Activated CD8-positive, alpha-beta T cell treated with anti-CD3 and anti-CD28 coated beads, Interleukin-2, amount 10 ng/mL, durations not matched to agents 7 days and 5 days (primary cell): ENCODE data around the gene TRIM62. TPM values are rescaled to one million over a fixed set of nuclear protein-coding genes. Genes with fewer than 3 reads are reported as not detected.
A peak's percentile ranks its signal among the peaks of the same experiment; 100 is the strongest.
"Not testable (repeated sequence)": the region's sequence is repeated elsewhere in the genome, so short reads cannot be mapped to it uniquely, and the experiment has no call there.

Experiments used
- ATAC-seq: fragments of 150-1000 bp; cut with Tn5 transposase; one replicate; pipeline ENCODE4 v1.10.0; 2021; ENCODE audit warnings: moderate library complexity
- CTCF ChIA-PET: fragments of 350-600 bp; sonication (Branson Sonifier 250); formaldehyde crosslinking; loops from one replicate; lab custom pipeline; 2021; ENCODE audit warnings: antibody characterized with exemption; lab: Charles Lee
- POLR2A ChIA-PET: fragments of 350-600 bp; sonication (Branson Sonifier 250); formaldehyde crosslinking; loops from one replicate; lab custom pipeline; 2021; ENCODE audit warnings: antibody characterized with exemption; lab: Charles Lee
- DNase-seq: peaks from one replicate; pipeline ENCODE4 v3.0.0-alpha.2; 2020
- H3K27ac Mint-ChIP-seq: one replicate; pipeline ENCODE4 v1.8.0; 2021; ENCODE audit warnings: mild to moderate bottlenecking, mixed read lengths
- H3K27me3 Mint-ChIP-seq: one replicate; pipeline ENCODE4 v1.8.0; 2021; ENCODE audit warnings: low read depth, mixed read lengths
- H3K36me3 Mint-ChIP-seq: one replicate; pipeline ENCODE4 v1.8.0; 2021; ENCODE audit warnings: low read depth, mixed read lengths
- H3K4me1 Mint-ChIP-seq: one replicate; pipeline ENCODE4 v1.8.0; 2021; ENCODE audit warnings: low read depth, mixed read lengths
- H3K4me3 Mint-ChIP-seq: one replicate; pipeline ENCODE4 v1.8.0; 2021; ENCODE audit warnings: mild to moderate bottlenecking, mixed read lengths
- H3K9me3 Mint-ChIP-seq: one replicate; pipeline ENCODE4 v1.8.0; 2022; ENCODE audit warnings: mixed read lengths; ENCODE audit not compliant: insufficient read depth
- total RNA-seq, 2 experiments: library from RNA; stranded (reverse); gene quantifications; one replicate each; pipeline ENCODE4 v1.2.3, GENCODE V29; 2021

The TRIM62 gene
- total RNA-seq, 2 experiments from 2014 or later: 9.7 to 10.0 TPM

DNA sequence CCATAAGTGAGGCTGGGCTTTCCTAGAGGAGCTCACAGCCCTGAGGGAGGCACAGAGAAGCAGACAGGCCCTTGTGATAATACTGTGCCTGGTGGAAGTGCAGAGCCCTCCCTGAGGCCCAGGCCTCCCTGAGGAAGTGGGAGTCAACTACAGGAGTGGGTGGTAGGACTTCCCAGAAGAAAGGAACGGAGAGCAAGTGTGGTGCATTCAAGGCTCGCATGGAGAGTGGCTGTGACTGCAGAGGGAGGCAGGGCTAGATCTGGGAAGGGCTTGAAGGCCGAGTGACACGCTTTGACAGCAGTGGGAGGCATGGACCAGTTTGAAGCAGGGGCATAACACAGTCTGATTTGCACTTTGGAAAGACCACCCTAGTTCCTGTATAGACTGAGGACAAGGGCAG, 63.6 kb downstream of the TRIM62 start:
- H3K27me3 Mint-ChIP-seq: no peaks in the 10 kb centered on the region
- POLR2A ChIA-PET: interaction anchor here (0.6 to 1.5 kb wide), 2 partner anchors 9 to 153 kb away, joined by 3 to 6 read pairs; no protein-coding TSS in a partner anchor
- H3K27ac Mint-ChIP-seq: peak overlapping the region; percentile 59
- no peaks in the 10 kb centered on the region for H3K9me3 Mint-ChIP-seq
- DNase-seq (no peak), ATAC-seq (no peak)
- H3K4me1 Mint-ChIP-seq: peaks cover 5% of the 10 kb centered on the region
- H3K36me3 Mint-ChIP-seq: no peaks in the 10 kb centered on the region
- CTCF ChIA-PET: no interaction called here
- no peak overlapping the region for H3K4me3 Mint-ChIP-seq

DNA sequence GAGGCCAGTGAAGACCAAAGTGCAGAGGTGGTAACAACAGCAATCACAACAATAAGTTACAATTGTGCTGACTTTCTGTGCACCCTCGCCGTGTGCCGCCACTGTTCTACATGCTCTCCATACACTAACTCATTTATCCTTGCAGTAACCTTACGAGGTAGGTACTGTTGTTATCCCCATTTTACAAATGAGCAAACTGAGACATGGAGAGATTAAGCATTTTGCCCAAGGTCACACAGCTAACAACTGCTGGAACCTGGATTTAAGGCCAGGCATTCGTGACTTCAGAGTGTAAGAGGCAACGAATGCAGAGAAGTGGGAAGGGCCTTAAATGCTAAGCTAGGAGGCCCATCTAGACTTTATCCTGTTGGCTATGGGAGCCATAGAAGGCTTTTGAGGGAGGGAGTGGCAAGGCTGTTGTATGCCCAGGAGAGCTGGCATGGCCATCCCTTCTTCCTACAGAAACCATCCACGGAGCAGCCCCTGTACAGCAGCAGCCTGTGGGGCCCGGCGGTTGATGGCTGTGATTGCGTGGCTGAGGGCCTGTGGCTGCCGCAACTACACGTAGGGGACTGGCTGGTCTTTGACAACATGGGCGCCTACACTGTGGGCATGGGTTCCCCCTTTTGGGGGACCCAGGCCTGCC, 64.3 kb downstream of the TRIM62 start:
- Mint-ChIP-seq H3K27me3 (no peaks in the 10 kb centered on the region), H3K4me1 (peaks cover 5% of the 10 kb centered on the region), H3K36me3 (no peaks in the 10 kb centered on the region), H3K27ac (no peak overlapping the region), H3K4me3 (no peak overlapping the region), H3K9me3 (no peaks in the 10 kb centered on the region)
- ChIA-PET POLR2A (no interaction called here), CTCF (no interaction called here)
- no peak for DNase-seq
- no peak for ATAC-seq

DNA sequence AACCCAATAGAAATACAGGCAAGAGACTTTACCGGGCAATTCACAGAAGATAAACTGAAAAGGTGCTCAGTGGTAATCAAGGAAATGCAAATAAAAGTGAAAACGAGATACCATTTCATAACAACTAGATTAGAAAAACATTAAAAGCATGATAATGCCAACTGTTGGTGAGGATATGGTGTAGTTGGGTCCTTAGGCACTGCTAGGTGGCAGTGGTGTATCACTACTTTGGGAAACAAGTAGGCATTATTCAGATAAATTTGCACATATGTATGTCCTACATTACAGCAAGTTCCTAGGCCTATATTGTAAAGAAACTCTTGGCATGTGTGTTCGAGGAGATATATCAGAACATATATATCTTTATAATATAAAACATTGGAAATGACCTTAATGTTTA, 69.9 kb downstream of the TRIM62 start:
- CTCF ChIA-PET: no interaction called here
- Mint-ChIP-seq H3K36me3 (peaks cover 18% of the 10 kb centered on the region), H3K27me3 (no peaks in the 10 kb centered on the region), H3K9me3 (peaks cover 7% of the 10 kb centered on the region), H3K4me1 (peaks cover 14% of the 10 kb centered on the region), H3K4me3 (no peak overlapping the region), H3K27ac (peak overlapping the region; percentile 5)
- DNase-seq (no peak), ATAC-seq (peak; percentile 55)
- POLR2A ChIA-PET: no interaction called here

DNA sequence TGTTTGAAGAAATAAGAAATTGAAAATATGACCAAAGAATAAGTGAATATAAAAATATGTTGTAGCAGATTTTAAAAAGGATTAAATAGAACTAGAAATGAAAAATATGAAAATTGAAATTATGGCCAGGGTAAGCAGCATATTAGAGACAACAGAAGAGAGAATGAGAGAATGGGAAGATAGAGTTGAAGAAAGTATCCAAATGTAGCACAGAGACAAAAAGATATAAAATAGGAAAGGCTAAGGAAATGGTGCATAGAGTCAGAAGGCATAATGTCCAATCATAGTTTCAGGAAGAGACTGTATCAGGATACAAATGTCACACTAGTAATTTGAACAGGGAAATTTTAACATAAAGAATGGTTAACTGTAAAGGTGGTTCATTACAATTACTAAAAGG, 71.4 kb downstream of the TRIM62 start:
- Mint-ChIP-seq H3K27ac (peak overlapping the region; percentile 39), H3K9me3 (peaks cover 7% of the 10 kb centered on the region), H3K27me3 (no peaks in the 10 kb centered on the region), H3K4me3 (no peak overlapping the region), H3K36me3 (peaks cover 26% of the 10 kb centered on the region), H3K4me1 (peaks cover 14% of the 10 kb centered on the region)
- no peak for DNase-seq
- ChIA-PET CTCF (interaction anchor here (0.6 to 2.1 kb wide), 4 partner anchors 8 to 17 kb away, joined by 3 to 10 read pairs (median 4); no protein-coding TSS in a partner anchor), POLR2A (no interaction called here)
- ATAC-seq: no peak

DNA sequence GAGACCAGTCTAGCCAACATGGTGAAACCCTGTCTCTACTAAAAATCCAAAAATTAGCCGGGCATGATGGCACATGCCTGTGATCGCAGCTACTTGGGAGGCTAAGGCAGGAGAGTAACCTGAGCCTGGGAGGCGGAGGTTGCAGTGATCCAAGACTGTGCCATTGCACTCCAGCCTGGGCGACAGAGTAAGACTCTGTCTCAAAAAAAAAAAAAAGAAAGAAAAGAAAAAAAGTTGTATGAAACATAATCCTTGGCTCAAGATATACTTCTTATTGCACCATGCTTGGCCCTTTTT, 81.8 kb downstream of the TRIM62 start:
- H3K4me1 Mint-ChIP-seq: peaks cover 73% of the 10 kb centered on the region
- not testable (repeated sequence) for DNase-seq, H3K27me3 Mint-ChIP-seq, ATAC-seq, H3K9me3 Mint-ChIP-seq
- ChIA-PET CTCF (interaction anchor here (1.1 to 2.7 kb wide), 5 partner anchors 11 to 27 kb away, joined by 3 to 18 read pairs (median 5); no protein-coding TSS in a partner anchor), POLR2A (interaction anchor here (1.0 to 1.1 kb wide), 2 partner anchors 16 to 27 kb away, joined by 3 to 6 read pairs; no protein-coding TSS in a partner anchor)
- H3K27ac Mint-ChIP-seq: peak overlapping the region; percentile 98
- H3K4me3 Mint-ChIP-seq: peak overlapping the region; percentile 70
- H3K36me3 Mint-ChIP-seq: peaks cover 53% of the 10 kb centered on the region

DNA sequence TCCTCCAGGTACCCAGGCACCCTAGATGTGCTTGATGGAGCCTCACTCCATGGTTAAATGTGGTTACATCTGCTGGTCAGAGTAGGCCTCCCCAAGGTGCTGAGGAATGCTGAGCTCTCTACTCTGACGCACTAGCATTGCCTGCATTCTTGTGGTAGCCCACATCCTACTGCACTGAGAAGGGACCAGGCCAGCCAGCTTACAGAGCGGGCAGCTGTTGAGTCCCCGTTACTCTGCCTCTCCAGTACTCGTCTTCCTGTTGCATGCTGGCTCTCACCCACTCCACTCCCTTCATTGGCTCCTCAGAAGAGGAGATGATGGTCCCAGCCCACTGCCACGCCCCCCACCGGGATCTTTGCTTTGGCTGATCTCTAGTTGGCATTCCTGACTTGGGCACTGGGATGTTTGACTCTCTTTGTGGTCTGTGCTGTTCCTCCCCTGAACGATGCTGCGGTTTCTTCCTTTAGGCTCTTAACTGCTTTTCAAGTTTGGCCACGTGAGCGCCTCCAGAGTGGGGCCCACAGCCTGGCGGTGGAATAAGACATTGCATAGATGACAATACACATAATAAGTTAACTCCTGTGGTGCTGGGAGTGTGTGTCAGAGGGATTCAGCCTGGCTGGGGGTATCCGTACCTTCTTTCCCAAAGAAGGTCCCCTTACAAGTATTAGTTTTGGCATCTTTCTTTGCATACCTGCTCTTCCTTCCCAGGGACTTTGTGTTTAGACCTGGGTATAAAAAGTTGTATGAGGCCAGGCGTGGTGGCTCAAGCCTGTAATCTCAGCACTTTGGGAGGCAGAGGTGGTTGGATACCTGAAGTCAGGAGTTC, 82.3 kb downstream of the TRIM62 start:
- ChIA-PET CTCF (interaction anchor here (0.6 to 7.9 kb wide), 12 partner anchors 10 to 356 kb away, joined by 3 to 79 read pairs (median 4); partner anchors contain the start of gene RNF19B), POLR2A (interaction anchor here (1.0 to 1.4 kb wide), 3 partner anchors 28 to 82 kb away, joined by 4 to 12 read pairs (median 6); no protein-coding TSS in a partner anchor)
- Mint-ChIP-seq H3K4me3 (peak overlapping the region; percentile 70), H3K27ac (peak overlapping the region; percentile 98), H3K4me1 (peaks cover 79% of the 10 kb centered on the region), H3K27me3 (no peaks in the 10 kb centered on the region), H3K9me3 (no peaks in the 10 kb centered on the region), H3K36me3 (peaks cover 54% of the 10 kb centered on the region)
- DNase-seq (peak; percentile 93), ATAC-seq (peak; percentile 96)

DNA sequence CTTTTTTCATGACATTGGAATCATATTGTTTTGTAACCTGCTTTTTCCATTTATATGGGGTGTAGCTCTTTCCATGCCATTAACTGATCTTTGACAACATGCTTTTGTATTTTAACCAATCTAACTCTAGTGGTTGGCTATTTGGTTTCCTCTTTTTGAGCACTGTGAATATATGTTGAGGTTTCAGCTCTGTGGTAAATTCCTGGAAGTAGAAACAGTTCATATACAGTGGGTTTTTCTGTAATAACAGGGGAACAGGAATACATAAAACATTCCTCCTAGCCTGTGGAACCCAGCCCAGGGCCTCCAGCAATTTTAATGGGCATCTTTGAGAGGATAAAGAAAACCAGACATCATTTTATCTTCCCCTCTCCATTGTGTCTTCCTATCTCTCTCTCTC, 83.5 kb downstream of the TRIM62 start:
- ChIA-PET CTCF (interaction anchor here (0.8 to 7.9 kb wide), 7 partner anchors 9 to 134 kb away, joined by 3 to 79 read pairs (median 4); partner anchors contain the start of gene RNF19B), POLR2A (interaction anchor here (1.0 to 1.4 kb wide), 2 partner anchors 29 to 83 kb away, joined by 3 to 4 read pairs; no protein-coding TSS in a partner anchor)

DNA sequence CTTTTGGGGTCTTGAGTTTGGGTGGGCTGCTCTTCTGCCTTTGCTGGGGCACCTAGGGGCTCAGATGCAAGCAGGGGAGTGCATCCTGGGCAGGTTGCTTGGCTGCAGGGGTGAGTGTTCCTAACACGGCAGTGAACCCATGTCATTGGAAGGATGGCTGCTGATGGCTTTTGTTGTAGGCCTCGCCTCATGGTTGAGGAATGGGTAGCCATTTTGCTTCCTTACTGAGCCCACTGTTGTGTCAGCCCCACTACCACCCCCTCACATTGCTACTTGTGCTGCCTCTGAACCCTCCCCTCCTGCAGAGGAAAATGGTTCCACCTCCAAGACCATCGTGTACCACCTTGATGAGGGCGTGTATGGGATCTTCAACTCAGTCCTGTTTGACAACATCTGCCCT, 84.1 kb downstream of the TRIM62 start:
- DNase-seq: peak; percentile 49
- H3K27me3 Mint-ChIP-seq: no peaks in the 10 kb centered on the region
- ChIA-PET POLR2A (interaction anchor here (1.0 to 1.4 kb wide), 2 partner anchors 29 to 84 kb away, joined by 3 to 4 read pairs; no protein-coding TSS in a partner anchor), CTCF (interaction anchor here (0.8 to 7.9 kb wide), 6 partner anchors 9 to 133 kb away, joined by 3 to 79 read pairs (median 4); partner anchors contain the start of gene RNF19B)
- H3K27ac Mint-ChIP-seq: peak overlapping the region; percentile 98
- peaks cover 49% of the 10 kb centered on the region for H3K36me3 Mint-ChIP-seq
- ATAC-seq: no peak
- peaks cover 89% of the 10 kb centered on the region for H3K4me1 Mint-ChIP-seq
- H3K4me3 Mint-ChIP-seq: peak overlapping the region; percentile 70
- H3K9me3 Mint-ChIP-seq: no peaks in the 10 kb centered on the region

More for the DNA sequence above, 83.5 kb downstream of the TRIM62 start:
- DNase-seq (no peak), ATAC-seq (peak; percentile 28)
- Mint-ChIP-seq H3K9me3 (no peaks in the 10 kb centered on the region), H3K27me3 (no peaks in the 10 kb centered on the region), H3K4me1 (peaks cover 83% of the 10 kb centered on the region), H3K4me3 (peak overlapping the region; percentile 70), H3K27ac (peak overlapping the region; percentile 98), H3K36me3 (peaks cover 53% of the 10 kb centered on the region)

DNA sequence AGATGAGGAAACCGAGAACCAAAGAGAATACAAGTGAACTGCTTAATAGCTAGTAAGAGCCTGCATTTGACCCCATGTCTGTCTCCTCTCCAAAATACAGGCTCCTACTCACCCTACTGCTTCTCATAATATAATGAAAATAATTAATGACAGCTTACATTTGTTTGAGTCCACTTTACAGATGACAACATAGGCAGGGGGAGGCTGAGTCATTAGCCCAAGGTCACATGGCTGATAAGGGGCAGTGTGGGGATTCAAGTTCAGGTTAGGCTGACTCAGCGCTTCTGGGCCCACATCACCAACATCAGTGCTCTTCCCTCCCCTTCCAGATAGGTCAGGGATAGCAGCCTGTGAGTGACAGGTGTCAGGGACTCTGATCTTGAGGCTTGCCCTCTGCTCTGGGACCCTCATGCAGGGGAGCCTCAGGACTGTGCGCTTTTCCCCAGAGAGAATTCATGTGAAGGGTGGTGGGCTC, 84.7 kb downstream of the TRIM62 start:
- H3K4me1 Mint-ChIP-seq: peaks cover 90% of the 10 kb centered on the region
- peaks cover 46% of the 10 kb centered on the region for H3K36me3 Mint-ChIP-seq
- no peak for DNase-seq
- peak overlapping the region; percentile 98 for H3K27ac Mint-ChIP-seq
- no peaks in the 10 kb centered on the region for H3K9me3 Mint-ChIP-seq
- ChIA-PET POLR2A (interaction anchor here (0.7 kb wide), 1 partner anchor 30 kb away, joined by 3 read pairs; no protein-coding TSS in a partner anchor), CTCF (interaction anchor here (0.9 to 7.9 kb wide), 7 partner anchors 9 to 29 kb away, joined by 3 to 79 read pairs (median 7); partner anchors contain the start of gene AZIN2)
- H3K4me3 Mint-ChIP-seq: no peak overlapping the region
- no peaks in the 10 kb centered on the region for H3K27me3 Mint-ChIP-seq
- ATAC-seq: no peak

DNA sequence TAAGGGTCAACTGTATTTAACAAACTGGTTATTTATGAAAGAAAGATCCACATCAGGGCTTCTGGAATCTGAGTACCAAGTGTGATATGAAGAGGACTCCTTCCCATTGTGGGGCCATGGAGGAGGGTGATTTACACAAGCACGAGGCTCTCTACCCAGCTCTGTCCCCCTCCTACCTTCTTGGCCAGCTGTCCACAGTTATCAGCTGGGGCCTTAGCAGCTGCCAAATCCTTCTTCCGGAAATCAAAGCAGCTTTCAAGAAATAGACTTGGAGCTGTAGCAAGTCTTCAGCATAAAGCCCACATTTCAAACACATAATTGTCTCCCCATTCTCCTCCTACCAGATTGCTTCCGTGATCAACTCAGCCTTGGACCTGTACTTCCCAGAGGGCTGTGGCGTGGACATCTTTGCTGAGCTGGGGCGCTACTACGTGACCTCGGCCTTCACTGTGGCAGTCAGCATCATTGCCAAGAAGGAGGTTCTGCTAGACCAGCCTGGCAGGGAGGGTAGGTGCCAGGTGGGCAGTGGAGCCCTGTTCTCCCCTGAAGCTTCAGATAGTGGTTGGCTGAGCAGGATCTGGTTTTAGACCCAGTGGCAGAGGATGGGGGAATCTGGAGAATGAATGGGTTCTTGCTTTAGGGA, 85.4 kb downstream of the TRIM62 start:
- peak overlapping the region; percentile 98 for H3K27ac Mint-ChIP-seq
- H3K27me3 Mint-ChIP-seq: no peaks in the 10 kb centered on the region
- POLR2A ChIA-PET: interaction anchor here (0.7 kb wide), 1 partner anchor 31 kb away, joined by 3 read pairs; no protein-coding TSS in a partner anchor
- DNase-seq: no peak
- ATAC-seq: no peak
- H3K4me1 Mint-ChIP-seq: peaks cover 91% of the 10 kb centered on the region
- no peaks in the 10 kb centered on the region for H3K9me3 Mint-ChIP-seq
- no peak overlapping the region for H3K4me3 Mint-ChIP-seq
- H3K36me3 Mint-ChIP-seq: peaks cover 42% of the 10 kb centered on the region
- CTCF ChIA-PET: interaction anchor here (0.9 to 7.9 kb wide), 9 partner anchors 8 to 116 kb away, joined by 3 to 79 read pairs (median 6); partner anchors contain the start of gene AZIN2
